GM12801 (cell line): ENCODE measurements around the gene PPP1R7.

Experiments
- CTCF ChIP-seq: IDR thresholded peaks from one replicate; pipeline ENCODE4 v1.5.1; 2011; ENCODE audit warnings: control low read depth; ENCODE audit not compliant: insufficient read length; ENCODE audit errors: extremely low read depth

PPP1R7 gene

DNA sequence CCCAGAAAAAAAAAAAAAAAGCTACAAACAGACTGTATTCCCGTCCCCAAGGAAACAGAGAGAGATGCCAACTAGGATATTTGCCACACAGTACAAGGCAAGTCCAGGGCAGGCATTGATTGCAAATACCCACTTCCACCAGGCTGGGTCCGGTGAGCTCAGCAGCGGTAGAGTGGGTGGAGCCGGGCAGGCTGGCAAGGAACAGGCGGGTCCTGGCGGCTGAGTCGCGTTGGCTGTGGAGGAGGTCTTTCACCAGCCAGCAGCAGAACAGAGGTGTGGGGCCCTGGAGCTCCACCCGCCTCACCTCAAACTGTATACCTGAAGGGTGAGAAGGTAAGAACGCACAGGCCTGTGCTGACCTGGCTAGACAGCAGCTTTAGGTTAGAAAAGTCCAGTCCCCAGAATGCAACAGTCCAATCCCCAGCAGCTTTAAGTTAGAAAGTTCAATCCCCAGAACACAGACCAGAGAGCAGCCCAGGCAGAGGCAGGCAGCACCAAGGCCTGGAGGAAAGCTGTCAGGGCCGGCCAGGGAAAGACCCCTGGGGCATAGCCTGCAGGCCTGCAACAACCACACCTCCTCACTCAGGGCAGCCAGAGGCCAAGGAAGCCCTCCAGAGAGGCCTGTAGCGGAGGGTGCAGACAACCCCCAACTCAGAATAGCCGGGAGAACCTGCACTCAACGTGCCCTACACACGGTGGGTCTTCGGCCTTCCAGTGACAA, 26.3 kb upstream of the PPP1R7 start:
- no peak for TF ChIP-seq CTCF

GRCh38 chr2:241125626-241126025, 24.6 kb upstream of the PPP1R7 start:
- no peak for TF ChIP-seq CTCF

GRCh38 chr2:241126201-241126611, 24.1 kb upstream of the PPP1R7 start:
- no peak for TF ChIP-seq CTCF

DNA sequence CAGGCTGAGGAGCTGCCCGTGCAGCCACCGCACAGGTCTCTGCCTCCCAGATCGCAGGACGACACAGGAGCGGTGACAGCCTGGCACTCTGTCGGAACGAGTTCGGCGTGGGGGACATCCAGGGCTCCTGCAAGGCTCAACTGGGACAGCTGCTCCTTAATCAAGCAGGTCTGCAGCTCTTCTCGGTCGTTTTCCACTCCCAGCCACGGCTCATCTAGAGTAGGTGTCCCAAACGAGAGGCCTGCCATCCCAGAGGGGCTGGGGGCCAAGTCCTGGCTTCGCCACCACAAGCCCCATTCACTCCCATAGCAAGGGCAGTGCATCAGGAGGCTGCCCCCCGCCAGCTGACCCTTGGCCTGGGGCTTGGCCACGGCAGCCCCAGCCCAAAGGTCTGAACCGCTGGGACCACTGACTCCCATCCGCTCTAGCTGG, 23.5 kb upstream of the PPP1R7 start:
- no peak for TF ChIP-seq CTCF

DNA sequence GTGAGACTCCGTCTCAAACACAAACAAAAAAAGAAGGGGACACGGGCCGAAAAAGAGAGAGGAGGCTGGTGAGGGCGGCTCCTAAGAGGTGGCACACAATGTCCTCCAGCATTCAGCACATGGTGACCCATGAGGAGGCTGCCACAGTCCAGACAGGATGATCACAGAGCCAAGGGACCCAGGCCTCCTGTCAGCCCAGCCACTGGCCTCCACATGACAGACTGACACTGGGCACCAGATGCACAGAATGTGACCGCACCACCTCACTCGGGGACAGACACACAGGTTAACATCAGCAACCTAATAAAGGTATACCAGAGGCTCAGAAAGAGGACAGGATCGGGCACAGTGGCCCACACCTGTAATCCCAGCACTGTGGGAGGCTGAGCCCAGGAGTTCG, 22.0 kb upstream of the PPP1R7 start:
- no peak for TF ChIP-seq CTCF

GRCh38 chr2:241129086-241129871, 21.0 kb upstream of the PPP1R7 start:
- TF ChIP-seq CTCF, result no peak

DNA sequence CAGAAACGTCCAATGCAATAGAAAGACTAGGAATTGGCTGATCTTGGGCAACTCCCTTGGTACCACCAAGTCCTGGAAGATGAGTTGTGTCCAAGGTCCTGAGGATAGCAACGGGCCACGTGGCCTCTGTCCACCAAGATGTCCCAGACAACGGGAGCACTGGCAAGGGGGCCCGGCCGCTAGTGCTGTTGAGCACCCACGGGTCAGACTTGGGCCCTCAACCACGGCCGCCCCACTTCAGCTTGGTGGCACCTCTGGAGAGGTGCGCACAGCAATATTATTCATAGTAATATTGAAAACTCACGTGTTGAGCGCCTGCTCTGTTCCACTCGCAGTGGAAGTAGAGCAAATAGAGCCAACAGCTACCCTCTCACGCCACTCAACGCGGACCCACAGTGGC, 20.0 kb upstream of the PPP1R7 start:
- no peak for TF ChIP-seq CTCF
